Muscle of leg (tissue), 11 donors: ENCODE data around the gene ATP6V0A1. TPM values are rescaled to one million over a fixed set of nuclear protein-coding genes. Genes with fewer than 3 reads are reported as not detected.
"Not testable (repeated sequence)": the region's sequence is repeated elsewhere in the genome, so short reads cannot be mapped to it uniquely, and the experiment has no call there.

Experiments used
- DNase-seq: peaks from one replicate; pipeline ENCODE4 v3.0.0; 2013
- H3K27ac ChIP-seq: one replicate; pipeline ENCODE4 v1.5.1; 2013; ENCODE audit warnings: mild to moderate bottlenecking, low read length, control low read depth
- H3K27me3 ChIP-seq: one replicate; pipeline ENCODE4 v1.6.1; 2013; ENCODE audit warnings: low read length; ENCODE audit not compliant: control insufficient read depth, insufficient read depth
- H3K36me3 ChIP-seq: one replicate; pipeline ENCODE4 v1.6.1; 2013; ENCODE audit warnings: low read length; ENCODE audit not compliant: control insufficient read depth, insufficient read depth
- H3K4me1 ChIP-seq: one replicate; pipeline ENCODE4 v1.6.1; 2013; ENCODE audit warnings: low read length; ENCODE audit not compliant: control insufficient read depth, insufficient read depth
- H3K4me3 ChIP-seq: one replicate; pipeline ENCODE4 v1.5.1; 2013; ENCODE audit warnings: low read length, control low read depth
- H3K9me3 ChIP-seq: replicated peaks from 2 replicates; pipeline ENCODE4 v1.6.1; 2013; ENCODE audit warnings: low read depth, low read length; ENCODE audit not compliant: control insufficient read depth
- WGBS: methylation state at CpG from one replicate; pipeline ENCODE4 v1.1.5; 2013; ENCODE audit warnings: missing lambda C conversion rate; ENCODE audit not compliant: insufficient coverage; 5-methylcytosine and 5-hydroxymethylcytosine counted together
- polyA plus RNA-seq, 8 donors: library from polyadenylated mRNA; unstranded; fragments of 120-200 nt; gene quantifications; one replicate each; pipeline versions ENCODE4 v1.2.1 to v1.2.3, GENCODE V29; 2013; ENCODE audit warnings: inconsistent platforms in 1 of 8, low replicate concordance in 1 of 8; ENCODE audit not compliant: insufficient read length in 8 of 8, insufficient read depth in 1 of 8
- total RNA-seq: library from RNA; stranded (reverse); fragments of 120-200 nt; gene quantifications from one replicate; pipeline ENCODE4 v1.2.4, GENCODE V29; 2013

Gene ATP6V0A1
- total and polyA plus RNA-seq, 9 donors = 16.7 to 36.4 (median 22.9) TPM

- H3K4me3 ChIP-seq = peak overlapping the region; percentile 68
- DNase-seq = peak; percentile 93
- H3K36me3 ChIP-seq = peaks cover 39% of the 10 kb centered on the region
- WGBS = under 1% methylated on average over 52 of the region's 65 CpGs
- H3K9me3 ChIP-seq = no peaks in the 10 kb centered on the region
- H3K4me1 ChIP-seq = peaks cover 33% of the 10 kb centered on the region
- H3K27me3 ChIP-seq = no peaks in the 10 kb centered on the region
- H3K27ac ChIP-seq = peak overlapping the region; percentile 94
Observed at GRCh38 chr17:42536372-42537155, 77.9 kb downstream of the ATP6V0A1 start.

- WGBS = 86% methylated on average over 16 of the region's 31 CpGs
- peaks cover 32% of the 10 kb centered on the region for H3K4me1 ChIP-seq
- no peak for DNase-seq
- peak overlapping the region; percentile 94 for H3K27ac ChIP-seq
- no peaks in the 10 kb centered on the region for H3K27me3 ChIP-seq
- peak overlapping the region; percentile 68 for H3K4me3 ChIP-seq
- no peaks in the 10 kb centered on the region for H3K9me3 ChIP-seq
- peaks cover 42% of the 10 kb centered on the region for H3K36me3 ChIP-seq
Observed at GRCh38 chr17:42537156-42537805, 78.6 kb downstream of the ATP6V0A1 start.

- DNase-seq = no peak
- H3K36me3 ChIP-seq = peaks cover 49% of the 10 kb centered on the region
- no peaks in the 10 kb centered on the region for H3K9me3 ChIP-seq
- peaks cover 39% of the 10 kb centered on the region for H3K4me1 ChIP-seq
- no peaks in the 10 kb centered on the region for H3K27me3 ChIP-seq
- H3K4me3 ChIP-seq = no peak overlapping the region
- no peak overlapping the region for H3K27ac ChIP-seq
- 100% methylated on average over 2 of the region's 5 CpGs for WGBS
Observed at GRCh38 chr17:42537826-42538451, 79.3 kb downstream of the ATP6V0A1 start.

GRCh38 chr17:42538482-42538881, 79.8 kb downstream of the ATP6V0A1 start:
- Histone ChIP-seq H3K27me3 (no peaks in the 10 kb centered on the region), H3K4me3 (no peak overlapping the region), H3K9me3 (no peaks in the 10 kb centered on the region), H3K4me1 (peaks cover 44% of the 10 kb centered on the region), H3K27ac (no peak overlapping the region), H3K36me3 (peaks cover 54% of the 10 kb centered on the region)
- WGBS = 97% methylated on average over 9 of the region's 14 CpGs
- DNase-seq = no peak

- Histone ChIP-seq H3K36me3 (peaks cover 66% of the 10 kb centered on the region), H3K4me1 (peaks cover 56% of the 10 kb centered on the region)
- H3K27me3 ChIP-seq, H3K27ac ChIP-seq, H3K9me3 ChIP-seq, DNase-seq, H3K4me3 ChIP-seq: not testable (repeated sequence)
- 100% methylated on average over 3 of the region's 4 CpGs for WGBS
Observed at GRCh38 chr17:42540558-42540957, 81.9 kb downstream of the ATP6V0A1 start.

GRCh38 chr17:42541041-42541833, 82.6 kb downstream of the ATP6V0A1 start:
- Histone ChIP-seq H3K4me3 (no peak overlapping the region), H3K9me3 (no peaks in the 10 kb centered on the region), H3K27ac (no peak overlapping the region), H3K4me1 (peaks cover 54% of the 10 kb centered on the region), H3K36me3 (peaks cover 69% of the 10 kb centered on the region), H3K27me3 (no peaks in the 10 kb centered on the region)
- DNase-seq = no peak
- WGBS = 87% methylated on average over 13 of the region's 17 CpGs

GRCh38 chr17:42543190-42544079, 84.8 kb downstream of the ATP6V0A1 start:
- Histone ChIP-seq H3K9me3 (no peaks in the 10 kb centered on the region), H3K27ac (peak overlapping the region; percentile 84), H3K27me3 (no peaks in the 10 kb centered on the region), H3K36me3 (peaks cover 58% of the 10 kb centered on the region), H3K4me3 (no peak overlapping the region), H3K4me1 (peaks cover 36% of the 10 kb centered on the region)
- DNase-seq = peak; percentile 85
- WGBS = 81% methylated on average over 39 of the region's 39 CpGs

- Histone ChIP-seq H3K36me3 (peaks cover 44% of the 10 kb centered on the region), H3K4me1 (peaks cover 37% of the 10 kb centered on the region), H3K27ac (peak overlapping the region; percentile 13), H3K27me3 (peaks cover 3% of the 10 kb centered on the region), H3K4me3 (no peak overlapping the region), H3K9me3 (no peaks in the 10 kb centered on the region)
- 64% methylated on average over 4 of the region's 8 CpGs for WGBS
- DNase-seq = no peak
Observed at GRCh38 chr17:42544874-42545283, 86.2 kb downstream of the ATP6V0A1 start.

- H3K36me3 ChIP-seq = peaks cover 37% of the 10 kb centered on the region
- 100% methylated on average over 1 of the region's 9 CpGs for whole genome bisulfite sequencing
- H3K4me3 ChIP-seq, H3K9me3 ChIP-seq, H3K27me3 ChIP-seq, DNase-seq, H3K27ac ChIP-seq: not testable (repeated sequence)
- H3K4me1 ChIP-seq = peaks cover 37% of the 10 kb centered on the region
Observed at GRCh38 chr17:42545755-42546505, 87.3 kb downstream of the ATP6V0A1 start.
